HFF-Myc (cell line): ENCODE data around the gene EFCAB5.
A peak's percentile ranks its signal among the peaks of the same experiment; 100 is the strongest.
"Not testable (repeated sequence)": the region's sequence is repeated elsewhere in the genome, so short reads cannot be mapped to it uniquely, and the experiment has no call there.

Experiments
- DNase-seq: peaks from one replicate; pipeline ENCODE4 v3.0.0-alpha.2; 2011; ENCODE audit warnings: low read depth; ENCODE audit errors: extremely low read depth
- H3K4me3 ChIP-seq: replicated peaks from 2 replicates; pipeline ENCODE4 v1.5.1; 2011; ENCODE audit warnings: low read depth, mild to moderate bottlenecking, control low read depth, low read length
- CTCF ChIP-seq: IDR thresholded peaks from 2 replicates; pipeline ENCODE4 v1.5.1; 2012; ENCODE audit warnings: mild to moderate bottlenecking, low read depth, low read length, control low read depth; ENCODE audit errors: missing control alignments

Gene EFCAB5

GRCh38 chr17:30116345-30116660, 174.9 kb downstream of the EFCAB5 start:
- no peak for TF ChIP-seq CTCF
- no peak for DNase-seq
- H3K4me3 ChIP-seq = peak overlapping the region; percentile 96

- peak; percentile 85 for DNase-seq
- TF ChIP-seq CTCF = no peak
- peak within 1 kb of the TSS; percentile 96 for H3K4me3 ChIP-seq
Observed at GRCh38 chr17:30116661-30117551, 175.5 kb downstream of the EFCAB5 start, which contains the start of gene NSRP1. Gene NSRP1 (plus strand): TSS chr17:30116816. CDS start chr17:30116844, 28 bp downstream.

GRCh38 chr17:30117675-30118081, 176.2 kb downstream of the EFCAB5 start:
- no peak for DNase-seq

GRCh38 chr17:30118635-30119034, 177.2 kb downstream of the EFCAB5 start:
- peak overlapping the region; percentile 96 for H3K4me3 ChIP-seq

More at GRCh38 chr17:30117675-30118081, 176.2 kb downstream of the EFCAB5 start:
- TF ChIP-seq CTCF = no peak
- peak overlapping the region; percentile 96 for H3K4me3 ChIP-seq

GRCh38 chr17:30124273-30124796, 182.9 kb downstream of the EFCAB5 start:
- no peak for TF ChIP-seq CTCF
- no peak for DNase-seq
- no peak overlapping the region for H3K4me3 ChIP-seq

More at GRCh38 chr17:30118635-30119034, 177.2 kb downstream of the EFCAB5 start:
- not testable (repeated sequence) for DNase-seq

- DNase-seq = no peak
- no peak for TF ChIP-seq CTCF
- no peak overlapping the region for H3K4me3 ChIP-seq
Observed at GRCh38 chr17:30130121-30130520, 188.7 kb downstream of the EFCAB5 start.

GRCh38 chr17:30132615-30133014, 191.2 kb downstream of the EFCAB5 start:
- DNase-seq = no peak

More at GRCh38 chr17:30132615-30133014, 191.2 kb downstream of the EFCAB5 start:
- TF ChIP-seq CTCF = no peak
- no peak overlapping the region for H3K4me3 ChIP-seq
